HUES64 (cell line): ENCODE data around the gene GTF2H4.
"Not testable (repeated sequence)": the region's sequence is repeated elsewhere in the genome, so short reads cannot be mapped to it uniquely, and the experiment has no call there.

Experiments used
- H3K27ac ChIP-seq: 2 replicates; pipeline ENCODE4 v1.7.0; 2013; ENCODE audit warnings: low read depth, low read length, inconsistent platforms
- H3K27me3 ChIP-seq: 2 replicates; pipeline ENCODE4 v1.6.1; 2013; ENCODE audit warnings: mild to moderate bottlenecking, low read length; ENCODE audit not compliant: insufficient read depth
- H3K36me3 ChIP-seq: 2 replicates; pipeline ENCODE4 v1.6.1; 2013; ENCODE audit warnings: mild to moderate bottlenecking, low read length; ENCODE audit not compliant: insufficient read depth
- H3K4me1 ChIP-seq: 2 replicates; pipeline ENCODE4 v1.6.1; 2013; ENCODE audit warnings: mild to moderate bottlenecking, low read length, moderate library complexity; ENCODE audit not compliant: insufficient read depth
- H3K4me3 ChIP-seq: 2 replicates; pipeline ENCODE4 v1.5.1; 2013; ENCODE audit warnings: mild to moderate bottlenecking, low read length, moderate library complexity
- H3K9ac ChIP-seq: 2 replicates; pipeline ENCODE4 v1.6.1; 2013; ENCODE audit warnings: mild to moderate bottlenecking, low read depth, low read length
- H3K9me3 ChIP-seq: 2 replicates; pipeline ENCODE4 v1.6.1; 2013; ENCODE audit warnings: low read depth, low read length; ENCODE audit not compliant: insufficient read depth
- WGBS: fragments of 150-250, 120-280 bp; methylation state at CpG from one replicate; pipeline ENCODE4 v1.1.7; 2013; ENCODE audit warnings: missing lambda C conversion rate; 5-methylcytosine and 5-hydroxymethylcytosine counted together

Gene GTF2H4

GRCh38 chr6:30900863-30901417 lies 7.1 kb upstream of the GTF2H4 start:
- Histone ChIP-seq H3K4me1 (no peaks in the 10 kb centered on the region), H3K9ac (no peak overlapping the region), H3K27me3 (no peaks in the 10 kb centered on the region), H3K9me3 (no peaks in the 10 kb centered on the region), H3K4me3 (no peak overlapping the region), H3K36me3 (peaks cover 42% of the 10 kb centered on the region), H3K27ac (no peak overlapping the region)
- WGBS, result 93% methylated on average over 1 of the region's 1 CpG

GRCh38 chr6:30901436-30901835 lies 6.6 kb upstream of the GTF2H4 start:
- H3K4me1 ChIP-seq, result peaks cover 3% of the 10 kb centered on the region; the same call in 1 of the 2 replicates
- H3K9ac ChIP-seq, result no peak overlapping the region
- H3K36me3 ChIP-seq, result peaks cover 37% of the 10 kb centered on the region
- H3K4me3 ChIP-seq, result no peak overlapping the region
- H3K27me3 ChIP-seq, result no peaks in the 10 kb centered on the region
- H3K27ac ChIP-seq, result no peak overlapping the region
- H3K9me3 ChIP-seq, result no peaks in the 10 kb centered on the region

- H3K9me3 ChIP-seq, H3K27ac ChIP-seq, H3K4me1 ChIP-seq, H3K9ac ChIP-seq, H3K4me3 ChIP-seq, H3K27me3 ChIP-seq: not testable (repeated sequence)
- peaks cover 30% of the 10 kb centered on the region for H3K36me3 ChIP-seq
- WGBS, result 80% methylated on average over 9 of the region's 9 CpGs
Observed at GRCh38 chr6:30902196-30902595, 5.8 kb upstream of the GTF2H4 start.

GRCh38 chr6:30902709-30903108 lies 5.3 kb upstream of the GTF2H4 start:
- H3K36me3 ChIP-seq, result peaks cover 25% of the 10 kb centered on the region
- WGBS, result 67% methylated on average over 5 of the region's 5 CpGs
- no peak overlapping the region for H3K4me3 ChIP-seq
- no peaks in the 10 kb centered on the region for H3K27me3 ChIP-seq
- H3K27ac ChIP-seq, result no peak overlapping the region
- no peak overlapping the region for H3K9ac ChIP-seq
- no peaks in the 10 kb centered on the region for H3K9me3 ChIP-seq
- H3K4me1 ChIP-seq, result peaks cover 3% of the 10 kb centered on the region; the same call in 1 of the 2 replicates

- Histone ChIP-seq H3K9ac (no peak overlapping the region), H3K9me3 (no peaks in the 10 kb centered on the region), H3K4me1 (peaks cover 3% of the 10 kb centered on the region; the same call in 1 of the 2 replicates), H3K27me3 (no peaks in the 10 kb centered on the region), H3K36me3 (peaks cover 20% of the 10 kb centered on the region), H3K27ac (no peak overlapping the region), H3K4me3 (no peak overlapping the region)
- 98% methylated on average over 3 of the region's 4 CpGs for WGBS
Observed at GRCh38 chr6:30903236-30903635, 4.8 kb upstream of the GTF2H4 start.

- H3K4me1 ChIP-seq, H3K27me3 ChIP-seq, H3K27ac ChIP-seq, H3K9me3 ChIP-seq: not testable (repeated sequence)
- peaks cover 31% of the 10 kb centered on the region for H3K36me3 ChIP-seq
- peak overlapping the region; percentile 99 for H3K4me3 ChIP-seq
- peak overlapping the region; percentile 52 for H3K9ac ChIP-seq
- 67% methylated on average over 16 of the region's 16 CpGs for WGBS
Observed at GRCh38 chr6:30907290-30907757, 683 bp upstream of the GTF2H4 start.

- peaks cover 43% of the 10 kb centered on the region for H3K36me3 ChIP-seq
- H3K4me1 ChIP-seq, result peaks cover 13% of the 10 kb centered on the region
- H3K4me3 ChIP-seq, result peak overlapping the region; percentile 99
- H3K9ac ChIP-seq, result peak overlapping the region; percentile 85
- H3K27ac ChIP-seq, result no peak overlapping the region
- 54% methylated on average over 2 of the region's 2 CpGs for WGBS
- no peaks in the 10 kb centered on the region for H3K9me3 ChIP-seq
- no peaks in the 10 kb centered on the region for H3K27me3 ChIP-seq
Observed at GRCh38 chr6:30908700-30909099, 693 bp downstream of the GTF2H4 start.

GRCh38 chr6:30910473-30910872 lies 2.5 kb downstream of the GTF2H4 start:
- 97% methylated on average over 12 of the region's 12 CpGs for WGBS
- H3K27me3 ChIP-seq, H3K4me3 ChIP-seq, H3K27ac ChIP-seq, H3K9me3 ChIP-seq, H3K9ac ChIP-seq: not testable (repeated sequence)
- H3K4me1 ChIP-seq, result peaks cover 23% of the 10 kb centered on the region
- H3K36me3 ChIP-seq, result peaks cover 43% of the 10 kb centered on the region

GRCh38 chr6:30912746-30913520 lies 4.9 kb downstream of the GTF2H4 start:
- Histone ChIP-seq H3K4me1 (peaks cover 20% of the 10 kb centered on the region; the same call in 1 of the 2 replicates), H3K4me3 (peak overlapping the region; percentile 69; the same call in 1 of the 2 replicates), H3K9ac (no peak overlapping the region), H3K36me3 (peaks cover 57% of the 10 kb centered on the region), H3K9me3 (no peaks in the 10 kb centered on the region), H3K27me3 (no peaks in the 10 kb centered on the region), H3K27ac (no peak overlapping the region; the same call in 1 of the 2 replicates)
- WGBS, result 95% methylated on average over 8 of the region's 8 CpGs

- H3K27me3 ChIP-seq, result no peaks in the 10 kb centered on the region
- no peaks in the 10 kb centered on the region for H3K9me3 ChIP-seq
- H3K27ac ChIP-seq, result peak overlapping the region; percentile 56; the same call in 1 of the 2 replicates
- H3K4me3 ChIP-seq, result peak overlapping the region; percentile 69
- 15% methylated on average over 31 of the region's 31 CpGs for WGBS
- H3K9ac ChIP-seq, result no peak overlapping the region
- peaks cover 19% of the 10 kb centered on the region; the same call in 1 of the 2 replicates for H3K4me1 ChIP-seq
- peaks cover 63% of the 10 kb centered on the region for H3K36me3 ChIP-seq
Observed at GRCh38 chr6:30913721-30914075, 5.7 kb downstream of the GTF2H4 start.

- peak within 1 kb of the TSS; percentile 84 for H3K9ac ChIP-seq
- H3K36me3 ChIP-seq, result peaks cover 67% of the 10 kb centered on the region
- H3K27ac ChIP-seq, result peak within 1 kb of the TSS; percentile 58
- peaks cover 15% of the 10 kb centered on the region; the same call in 1 of the 2 replicates for H3K4me1 ChIP-seq
- peak within 1 kb of the TSS; percentile 69 for H3K4me3 ChIP-seq
- 6% methylated on average over 52 of the region's 52 CpGs for WGBS
- H3K9me3 ChIP-seq, result no peaks in the 10 kb centered on the region
- no peaks in the 10 kb centered on the region for H3K27me3 ChIP-seq
Observed at GRCh38 chr6:30914076-30914853, 6.3 kb downstream of the GTF2H4 start, which contains the start of gene VARS2. TSS of gene VARS2 (plus strand) at chr6:30914238. CDS start at chr6:30914837, 599 bp downstream.
